T-helper 9 cell (primary cell): ENCODE measurements around the gene KISS1R.
"Not testable (repeated sequence)": the region's sequence is repeated elsewhere in the genome, so short reads cannot be mapped to it uniquely, and the experiment has no call there.

Experiments
- DNase-seq: peaks from one replicate; pipeline ENCODE4 v3.0.0-alpha.2; 2020

The KISS1R gene

DNA sequence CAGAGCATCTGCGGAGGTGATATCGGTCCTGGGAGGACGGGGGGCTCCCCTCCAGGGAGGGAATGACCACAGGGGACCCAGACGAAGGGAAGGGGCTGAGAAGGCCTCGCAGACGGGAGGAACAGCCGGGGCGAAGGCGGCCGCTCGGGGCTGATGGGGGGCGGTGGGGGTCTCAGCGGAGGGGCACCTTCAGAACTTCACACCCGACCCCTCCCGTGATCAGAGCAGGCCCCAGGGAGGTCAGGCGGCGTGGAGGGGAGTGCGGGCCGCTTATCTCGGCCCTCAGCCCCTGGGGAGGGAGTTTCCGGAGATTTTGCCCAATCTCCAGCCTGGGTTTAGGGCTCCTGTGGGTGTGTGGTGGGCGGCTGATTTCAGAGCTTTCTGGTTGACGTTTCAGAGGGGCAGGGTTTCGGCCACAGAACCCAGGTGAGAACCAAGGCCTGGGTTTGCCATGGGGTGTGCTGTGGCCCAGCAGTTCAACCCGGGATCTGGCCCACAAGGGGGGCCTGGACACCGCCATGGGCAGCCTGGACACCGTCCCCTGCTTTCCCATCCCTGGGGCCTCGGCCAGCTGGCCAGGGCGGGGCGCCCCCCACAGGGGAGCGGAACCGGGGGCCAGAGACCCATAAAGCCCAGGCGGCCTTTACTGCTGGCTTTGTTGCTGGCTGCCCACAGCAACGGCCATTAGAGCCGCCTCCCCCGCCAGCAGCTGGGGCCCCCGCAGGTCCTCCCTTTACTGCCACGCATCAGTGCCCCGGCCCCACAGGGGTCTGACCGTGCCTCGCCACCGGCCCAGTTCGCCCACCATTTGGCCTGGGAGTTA lies 37.8 kb downstream of the KISS1R start:
- DNase-seq = no peak

DNA sequence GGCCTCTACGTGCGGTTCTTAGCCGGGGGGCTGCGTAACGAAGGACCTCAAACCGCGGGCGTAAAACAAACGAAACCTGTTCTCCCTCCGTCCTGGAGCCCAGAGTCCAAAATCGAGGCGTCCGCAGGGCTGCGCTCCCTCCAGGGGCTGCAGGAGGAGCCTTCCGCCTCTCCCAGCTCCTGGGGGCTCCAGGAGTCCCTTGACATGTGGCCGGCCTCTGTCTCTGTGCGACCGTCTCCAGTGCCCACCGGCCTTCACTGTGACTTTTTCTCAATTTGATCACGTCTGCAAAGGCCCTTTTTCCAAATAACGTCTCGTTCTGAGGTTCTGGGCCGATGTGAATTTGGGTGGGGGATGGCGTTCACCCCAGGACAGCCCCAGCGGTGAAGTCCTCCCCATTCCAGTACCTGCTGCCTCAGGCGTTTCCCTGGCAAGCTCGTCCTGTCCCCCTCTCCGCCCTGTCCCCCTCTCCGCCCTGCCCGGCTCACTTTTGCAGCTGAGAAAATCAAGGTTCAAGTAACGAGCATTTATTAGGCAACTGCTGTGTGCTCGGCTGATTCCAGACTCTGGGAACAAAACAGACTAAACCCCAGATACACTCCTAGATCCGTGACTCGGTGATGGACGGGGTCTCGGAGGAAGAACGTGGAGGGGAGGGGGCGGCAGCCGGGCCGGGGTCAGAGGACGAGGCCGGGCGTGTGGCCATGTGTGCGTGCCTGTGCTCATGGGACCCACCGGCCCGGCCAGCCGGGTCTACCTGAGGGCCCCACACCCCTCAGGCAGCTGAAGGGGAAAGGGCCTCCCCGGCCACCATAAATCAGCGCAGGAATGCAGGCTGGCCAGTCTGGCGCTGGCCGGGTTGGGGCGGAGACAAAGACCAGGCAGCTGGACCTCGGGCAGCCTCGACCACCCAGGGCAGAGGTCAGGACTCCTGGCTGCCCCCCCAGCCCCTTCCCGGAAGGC lies 39.0 kb downstream of the KISS1R start:
- no peak for DNase-seq

DNA sequence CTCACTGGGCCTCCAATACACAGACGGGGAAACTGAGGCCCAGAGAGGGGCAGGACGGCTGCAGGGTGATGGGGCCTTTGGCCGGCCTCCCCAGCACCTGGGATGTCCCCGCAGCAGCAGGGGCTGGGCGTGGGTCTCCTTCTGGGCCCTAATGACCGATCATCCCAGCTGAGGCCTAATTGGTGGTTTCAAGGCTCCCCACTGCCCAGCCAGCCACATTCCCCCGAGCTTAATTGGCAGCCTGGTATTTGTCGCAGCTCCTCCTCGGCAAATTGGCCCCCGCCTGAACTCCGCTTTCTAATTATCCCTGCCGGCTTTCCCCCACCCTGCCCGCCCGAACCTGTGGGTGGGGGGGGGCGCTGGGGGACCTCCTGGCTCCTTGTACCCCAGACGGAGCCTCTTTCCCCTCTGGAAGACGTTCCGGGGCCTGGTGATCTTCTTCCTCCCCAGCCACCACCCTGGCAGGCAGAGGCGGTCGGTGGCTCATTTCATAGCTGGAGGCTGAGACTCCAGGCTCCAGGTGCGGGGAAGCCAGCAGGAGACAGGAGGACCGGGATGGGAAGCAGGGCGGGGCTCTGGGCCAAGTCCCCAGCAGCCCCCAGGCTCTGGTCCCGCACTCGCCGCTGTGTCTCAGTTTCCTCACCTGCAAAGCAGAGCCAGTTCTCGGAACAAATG lies 39.8 kb downstream of the KISS1R start:
- no peak for DNase-seq

DNA sequence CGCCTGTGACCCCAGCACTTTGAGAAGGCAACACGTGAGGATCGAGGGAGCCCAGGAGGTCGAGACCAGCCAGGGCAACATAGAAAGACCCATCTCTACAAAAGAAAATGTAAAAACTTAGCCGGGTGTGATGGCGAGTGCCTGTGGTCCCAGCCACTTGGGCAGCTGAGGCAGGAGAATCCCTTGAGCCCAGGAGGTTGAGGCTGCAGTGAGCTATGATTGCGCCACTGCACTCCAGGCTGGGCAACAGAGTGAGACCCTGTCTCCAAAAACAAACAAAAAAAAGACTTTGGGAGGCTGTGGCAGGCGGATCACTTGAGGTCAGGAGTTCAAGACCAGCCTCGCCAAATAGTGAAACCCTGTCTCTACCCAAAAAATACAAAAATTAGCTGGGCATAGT lies 40.4 kb downstream of the KISS1R start:
- DNase-seq = not testable (repeated sequence)

DNA sequence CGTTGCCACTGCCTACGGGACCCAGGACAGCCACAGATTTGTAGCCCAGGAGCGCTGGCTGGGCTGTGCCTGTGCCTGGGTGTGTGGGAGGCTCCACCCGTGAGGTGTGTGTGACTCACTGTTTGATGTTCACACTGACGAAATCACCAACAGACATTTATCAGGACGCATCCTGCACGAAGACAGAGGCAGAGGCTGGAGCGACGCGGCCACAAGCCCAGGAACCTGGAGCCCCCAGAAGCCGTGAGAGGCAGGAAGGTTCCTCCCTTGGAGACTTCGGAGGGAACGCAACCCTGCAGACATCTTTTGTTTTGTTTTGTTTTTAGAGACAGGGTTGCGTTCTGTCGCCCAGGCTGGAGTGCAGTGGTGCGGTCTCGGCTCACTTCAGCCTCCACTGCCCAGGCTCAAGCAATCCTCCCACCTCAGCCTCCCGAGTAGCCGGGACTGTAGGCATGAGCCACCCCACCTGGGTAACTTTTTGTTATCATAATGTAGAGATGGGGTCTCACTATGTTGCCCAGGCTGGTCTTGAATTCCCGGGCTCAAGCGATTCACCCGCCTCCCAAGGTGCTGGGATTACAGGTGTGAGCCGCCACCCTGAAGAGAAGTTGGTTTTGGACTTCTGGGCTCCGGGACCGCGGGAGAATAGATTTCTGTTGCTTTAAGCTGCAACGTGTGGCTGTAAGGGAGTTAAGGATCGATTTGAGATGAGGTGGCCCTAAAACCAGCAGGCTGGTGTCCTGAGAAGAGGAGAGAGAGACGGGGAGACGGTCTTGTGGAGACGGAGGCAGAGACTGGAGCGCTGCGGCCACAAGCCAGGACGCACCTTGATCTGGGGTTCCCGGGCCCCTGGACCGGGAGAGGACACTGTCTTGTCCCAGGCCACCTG lies 42.1 kb downstream of the KISS1R start:
- no peak for DNase-seq

DNA sequence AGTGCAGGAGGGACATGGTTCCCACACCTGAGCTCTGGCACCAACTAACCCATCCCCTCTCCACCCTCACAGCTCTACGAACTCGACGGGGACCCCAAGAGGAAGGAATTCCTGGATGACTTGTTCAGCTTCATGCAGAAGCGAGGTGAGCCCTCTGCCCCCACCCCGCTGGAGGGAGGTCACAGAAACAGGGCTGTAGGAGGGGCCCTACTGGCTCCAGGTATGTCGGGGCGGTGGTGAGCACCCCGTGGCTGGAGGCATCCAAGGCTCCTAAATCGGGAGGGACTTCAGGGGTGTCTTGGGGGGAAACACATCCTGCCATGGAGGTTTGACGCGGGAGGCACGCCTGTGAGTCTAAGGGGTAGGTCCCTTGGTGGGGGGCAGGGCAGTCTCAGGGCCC lies 42.9 kb downstream of the KISS1R start:
- no peak for DNase-seq

DNA sequence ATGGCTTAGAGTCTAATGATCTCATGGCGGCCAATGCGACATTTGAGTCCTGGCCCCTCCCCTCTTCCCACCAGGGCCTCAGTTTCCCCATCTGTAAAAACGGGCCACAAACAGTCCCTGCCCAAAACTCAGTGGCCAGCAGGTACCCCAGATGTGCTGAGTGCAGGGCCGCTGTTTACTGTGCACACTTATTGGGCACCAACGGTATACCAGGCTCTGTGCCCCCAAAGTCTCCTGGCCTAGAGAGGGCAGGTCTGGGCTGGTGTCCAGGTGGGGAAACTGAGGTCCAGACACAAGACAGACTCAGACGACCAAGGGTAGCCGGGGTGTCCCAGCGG lies 43.4 kb downstream of the KISS1R start:
- DNase-seq = no peak

DNA sequence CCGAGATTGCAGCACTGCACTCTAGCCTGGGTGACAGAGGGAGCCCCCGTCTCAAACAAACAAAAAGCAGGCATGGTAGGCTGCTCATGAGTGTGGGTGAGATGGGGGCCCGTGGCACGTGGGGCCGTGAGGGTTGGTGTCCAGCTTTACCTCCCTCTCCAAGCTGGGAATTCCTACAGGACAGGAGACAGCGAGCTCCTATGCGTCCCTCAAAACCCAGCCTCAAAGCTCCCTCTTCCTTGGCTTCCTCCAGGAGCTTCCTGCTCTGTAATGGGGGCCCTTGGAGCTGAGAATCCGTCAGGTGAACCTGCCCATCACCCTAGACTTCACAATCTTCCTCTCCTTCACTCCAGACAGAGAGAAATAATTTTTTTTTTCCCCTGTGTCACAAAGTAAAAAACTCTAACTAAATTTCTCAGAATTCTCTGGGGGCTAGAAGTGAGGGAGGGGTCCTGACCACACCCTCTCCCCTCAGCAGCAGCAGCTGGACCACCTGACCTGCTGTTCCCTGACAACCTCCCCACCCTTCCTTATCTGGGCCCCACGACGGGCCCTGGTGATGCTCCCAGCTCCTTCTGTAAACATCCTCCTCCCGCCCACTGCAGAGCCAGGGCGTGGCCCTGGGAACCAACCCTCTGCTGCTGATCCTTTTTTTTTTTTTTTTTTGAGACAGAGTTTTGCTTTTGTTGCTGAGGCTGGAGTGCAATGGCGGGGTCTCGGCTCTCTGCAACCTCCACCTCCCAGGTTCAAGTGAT lies 44.9 kb downstream of the KISS1R start:
- no peak for DNase-seq

DNA sequence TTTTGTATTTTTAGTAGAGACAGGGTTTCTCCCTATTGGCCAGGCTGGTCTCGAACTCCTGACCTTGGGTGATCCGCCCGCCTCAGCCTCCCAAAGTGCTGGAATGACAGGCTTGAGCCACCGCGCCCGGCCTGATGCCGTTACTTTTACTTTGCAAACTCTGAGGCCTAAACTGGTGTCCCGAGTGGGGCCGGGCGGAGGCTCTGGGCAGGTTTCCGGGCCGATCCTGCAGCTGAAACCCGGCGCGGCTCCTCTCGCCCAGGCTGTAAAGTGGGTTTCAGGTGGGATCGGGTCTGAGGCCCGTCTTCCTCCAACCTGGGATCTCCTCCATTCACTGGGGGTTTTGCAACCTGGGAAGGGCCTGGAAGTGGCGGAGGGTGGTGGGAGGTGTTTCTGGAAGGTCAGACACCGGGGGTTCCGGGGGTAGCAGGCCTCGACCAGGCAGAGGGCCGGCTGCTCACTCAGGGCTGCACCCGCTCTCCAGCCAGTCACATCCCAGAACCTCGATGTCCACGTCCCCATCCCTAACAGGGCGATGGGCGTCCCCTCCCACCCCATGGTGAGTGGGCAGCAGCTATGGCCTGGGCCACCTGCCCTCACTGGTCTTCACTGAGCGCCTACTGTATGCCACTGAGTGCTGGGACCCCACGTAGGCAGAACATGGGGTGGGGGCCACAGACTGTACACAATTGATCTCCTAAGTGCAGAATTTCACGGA lies 45.7 kb downstream of the KISS1R start:
- no peak for DNase-seq

DNA sequence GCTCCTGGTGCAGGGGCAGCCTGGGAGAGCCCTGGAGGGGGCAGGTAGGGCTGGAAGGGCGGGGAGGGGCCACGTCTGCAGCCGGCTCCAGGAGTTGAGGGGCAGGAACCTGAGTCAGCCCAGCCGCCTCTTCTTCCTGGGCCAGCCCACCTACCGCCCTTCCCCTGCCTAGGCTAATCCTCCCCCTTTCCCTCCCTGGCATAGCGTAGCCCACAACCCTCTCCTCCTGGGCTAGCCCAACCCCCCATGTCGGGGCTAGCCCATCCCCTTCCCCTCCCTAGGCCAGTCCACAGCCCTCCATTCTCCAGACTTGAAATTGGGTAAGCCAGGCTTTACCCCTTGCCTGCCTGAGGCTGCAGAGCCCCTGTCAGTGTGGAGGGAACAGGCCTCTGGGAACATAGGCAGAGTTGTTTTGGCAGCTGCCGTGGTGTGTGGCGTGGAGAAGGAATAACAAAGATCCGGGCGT lies 46.4 kb downstream of the KISS1R start:
- DNase-seq = no peak

DNA sequence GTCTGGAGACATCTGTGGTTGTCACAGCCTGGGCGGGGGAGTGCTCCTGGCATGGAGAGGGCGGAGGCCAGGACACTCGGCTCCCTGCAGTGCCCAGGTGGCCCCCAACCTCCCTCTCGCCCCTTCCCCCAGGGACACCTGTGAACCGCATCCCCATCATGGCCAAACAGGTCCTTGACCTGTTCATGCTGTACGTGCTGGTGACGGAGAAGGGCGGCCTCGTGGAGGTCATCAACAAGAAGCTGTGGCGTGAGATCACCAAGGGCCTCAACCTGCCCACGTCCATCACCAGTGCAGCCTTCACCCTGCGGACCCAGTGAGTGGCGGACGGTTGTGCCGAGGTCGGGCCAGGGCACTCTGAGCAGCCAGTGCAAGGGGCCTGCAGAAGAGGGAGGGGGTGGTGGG lies 47.0 kb downstream of the KISS1R start:
- no peak for DNase-seq

DNA sequence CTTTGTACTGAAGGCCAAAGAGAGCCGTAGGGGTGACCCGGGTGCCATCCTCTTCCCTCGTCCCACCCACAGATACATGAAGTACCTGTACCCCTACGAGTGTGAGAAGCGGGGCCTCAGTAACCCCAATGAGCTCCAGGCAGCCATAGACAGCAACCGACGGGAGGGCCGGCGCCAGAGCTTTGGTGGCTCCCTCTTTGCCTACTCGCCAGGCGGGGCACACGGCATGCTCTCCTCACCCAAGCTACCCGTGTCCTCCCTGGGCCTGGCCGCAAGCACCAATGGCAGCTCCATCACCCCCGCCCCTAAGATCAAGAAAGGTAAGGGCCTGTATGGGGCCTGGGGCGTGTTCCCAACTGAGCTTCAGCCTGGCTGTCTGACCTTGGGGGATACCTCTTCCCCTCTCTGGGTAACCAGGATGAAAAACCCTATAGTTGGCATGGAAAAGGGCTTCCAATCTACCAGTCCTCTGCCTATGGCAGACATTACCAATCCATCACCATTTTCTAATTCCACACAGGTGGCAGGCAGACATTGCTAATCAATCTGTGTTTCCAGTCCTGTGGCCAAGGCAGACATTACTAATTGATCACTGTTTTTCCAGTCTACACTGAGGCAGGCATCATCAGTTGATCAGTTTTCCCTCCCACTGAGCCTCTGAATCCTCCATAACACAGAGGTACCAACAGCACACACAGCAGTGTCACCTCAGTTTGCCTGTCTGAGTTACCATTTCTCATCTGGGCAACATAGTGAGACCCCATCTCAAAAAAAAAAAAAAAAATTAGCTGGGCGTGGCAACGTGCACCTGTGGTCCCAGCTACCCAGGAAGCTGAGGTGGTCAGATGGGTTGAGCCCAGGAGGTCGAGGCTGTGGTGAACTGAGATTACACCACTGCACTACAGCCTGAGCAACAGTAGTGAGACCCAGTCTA lies 47.9 kb downstream of the KISS1R start:
- no peak for DNase-seq

DNA sequence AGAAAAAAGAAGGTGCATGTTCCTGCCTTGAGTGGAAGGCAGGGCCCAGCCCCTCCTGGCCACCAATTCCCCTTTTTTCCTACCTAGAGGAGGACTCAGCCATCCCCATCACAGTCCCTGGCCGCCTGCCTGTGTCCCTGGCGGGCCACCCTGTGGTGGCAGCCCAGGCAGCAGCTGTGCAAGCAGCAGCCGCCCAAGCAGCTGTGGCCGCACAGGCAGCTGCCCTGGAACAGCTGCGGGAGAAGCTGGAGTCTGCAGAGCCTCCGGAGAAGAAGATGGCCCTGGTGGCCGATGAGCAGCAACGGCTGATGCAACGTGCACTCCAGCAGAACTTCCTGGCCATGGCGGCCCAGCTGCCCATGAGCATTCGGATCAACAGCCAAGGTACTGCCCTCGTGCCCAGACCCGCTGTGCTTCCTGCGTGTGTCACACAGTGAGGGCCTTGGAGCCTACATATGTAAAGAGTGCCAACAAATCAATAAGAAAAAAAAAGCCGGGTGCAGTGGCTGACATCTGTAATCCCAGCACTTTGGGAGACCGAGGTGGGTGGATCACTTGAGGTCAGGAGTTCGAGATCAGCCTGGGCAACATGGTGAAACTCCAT lies 49.5 kb downstream of the KISS1R start:
- DNase-seq = no peak
